Right cardiac atrium (tissue), 5 donors: Measurements from ENCODE around the gene COTL1. TPM values are rescaled to one million over a fixed set of nuclear protein-coding genes. Genes with fewer than 3 reads are reported as not detected.

Source experiments
- ATAC-seq, 2 donors: fragments of 200-7000 bp; cut with Tn5 transposase; one replicate each; pipeline versions ENCODE4 v1.8.0 to v1.9.1; 2020; ENCODE audit warnings: moderate library complexity in 2 of 2, mild to moderate bottlenecking in 1 of 2
- DNase-seq, 3 donors: peaks; one replicate each; pipeline ENCODE4 v3.0.0-alpha.2; 2020
- H3K27ac ChIP-seq: one replicate; pipeline ENCODE4 v1.5.1; 2013; ENCODE audit warnings: mild to moderate bottlenecking, low read length, control low read depth, moderate library complexity
- H3K27me3 ChIP-seq: one replicate; pipeline ENCODE4 v1.6.1; 2013; ENCODE audit not compliant: control insufficient read depth, insufficient read depth
- H3K4me1 ChIP-seq: one replicate; pipeline ENCODE4 v1.6.1; 2013; ENCODE audit warnings: low read length; ENCODE audit not compliant: control insufficient read depth, insufficient read depth
- H3K4me3 ChIP-seq: one replicate; pipeline ENCODE4 v1.5.1; 2013; ENCODE audit warnings: low read length, control low read depth
- H3K9me3 ChIP-seq: one replicate; pipeline ENCODE4 v1.6.1; 2013; ENCODE audit warnings: low read length; ENCODE audit not compliant: control insufficient read depth
- WGBS: extraction: QIAGEN DNeasy Blood & Tissue Kit; methylation state at CpG from one replicate; pipeline ENCODE4 v1.1.7; 2013; 5-methylcytosine and 5-hydroxymethylcytosine counted together
- intact Hi-C, 4 donors: fragments of 100-400 bp; cut with DNase I; formaldehyde crosslinking; loops; one replicate each; pipeline versions ENCODE4 v1.11.0 to v1.14.0; 2022 to 2023
- polyA plus RNA-seq: library from polyadenylated mRNA; stranded (reverse); fragments of 200-250 nt; gene quantifications from one replicate; pipeline ENCODE4 v1.2.3, GENCODE V29; 2013
- total RNA-seq, 4 donors: library from RNA; stranded (reverse); fragmentation: NEBNext Ultra II Directional; extraction: Animal tissue kit (Norgen Biotek cat#: 25700); gene quantifications; one replicate each; pipeline ENCODE4 v1.2.1, GENCODE V29; 2021
- donor health status: healthy with polysubstance abuse.
- donor health status: DM: no; HTN: yes; CAD: no.
- donor health status: DM: no; HTN: no; CAD: no.
- donor health status: DM: no; HTN: yes; CAD: no; lungs with severe emphysema.
- donor health status: DM: yes; HTN: yes; CAD: no.

COTL1 gene
- total and polyA plus RNA-seq, 5 donors: 11.6 to 26.9 (median 21.8) TPM

DNA sequence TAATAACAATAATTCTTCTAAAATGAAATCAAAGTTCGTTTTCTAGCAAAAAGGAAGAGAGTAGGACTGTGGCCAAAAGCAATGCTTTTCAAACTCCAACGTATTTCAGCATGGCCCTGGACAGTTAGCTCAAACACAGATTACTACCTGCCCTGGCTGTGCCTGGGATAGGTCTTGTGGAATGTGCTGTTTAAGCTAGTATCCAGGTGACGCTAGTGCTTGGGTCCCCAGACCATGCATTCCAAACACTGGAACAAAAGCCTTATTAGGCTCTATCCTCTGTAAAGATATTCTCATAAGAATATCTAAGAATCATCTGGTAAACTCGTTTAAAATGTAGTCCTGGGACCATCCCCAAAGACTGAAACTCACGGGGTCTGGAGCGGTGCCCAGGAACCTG is 60.8 kb downstream of the COTL1 start:
- no peaks in the 10 kb centered on the region for H3K9me3 ChIP-seq

DNA sequence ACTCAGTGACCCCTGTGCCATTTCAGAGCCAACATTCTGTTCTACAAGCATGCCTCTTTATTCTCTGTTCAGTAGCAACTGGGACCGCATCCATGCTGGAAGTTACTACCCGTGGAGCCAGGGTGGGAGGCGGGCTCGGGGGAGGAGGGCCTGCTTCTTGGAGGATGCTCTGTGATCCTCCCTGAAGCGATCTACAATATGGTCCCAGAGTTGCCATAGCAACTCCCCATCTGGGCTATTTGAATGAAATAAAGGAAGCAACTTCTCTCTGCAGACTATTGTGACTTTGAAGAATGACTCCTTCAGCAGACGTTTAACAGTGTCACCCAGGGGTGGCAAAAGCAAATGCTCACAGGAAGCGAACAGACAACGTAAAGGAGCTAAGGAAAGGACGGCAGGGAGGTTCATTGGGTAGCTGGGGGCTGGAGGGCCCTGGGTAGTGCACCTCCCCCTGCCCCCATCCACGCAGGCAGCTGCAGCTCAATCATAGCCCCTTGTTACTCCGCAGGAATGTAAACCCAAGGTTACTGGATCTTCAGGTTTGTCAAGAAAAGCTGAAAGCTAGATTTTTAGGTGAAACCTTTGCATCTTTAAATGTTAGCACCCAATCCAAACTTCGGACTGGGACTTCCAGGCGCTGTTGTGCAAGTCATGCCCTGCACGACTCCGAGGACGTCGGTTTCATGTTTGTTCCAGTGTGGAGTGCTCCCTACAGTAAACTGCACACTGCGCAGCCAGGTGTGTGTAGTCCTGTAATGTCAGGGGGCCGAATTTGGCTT is 62.3 kb downstream of the COTL1 start:
- 66% methylated on average over 19 of the region's 19 CpGs for WGBS
- no peaks in the 10 kb centered on the region for H3K9me3 ChIP-seq

More for the DNA sequence above, 60.8 kb downstream of the COTL1 start:
- intact Hi-C loops: no loop called here
- ATAC-seq (no peak), DNase-seq (no peak)
- no peak overlapping the region for H3K4me3 ChIP-seq
- WGBS: 55% methylated on average over 6 of the region's 6 CpGs
- H3K4me1 ChIP-seq: no peaks in the 10 kb centered on the region
- H3K27ac ChIP-seq: no peak overlapping the region
- H3K27me3 ChIP-seq: no peaks in the 10 kb centered on the region

GRCh38 chr16:84554627-84555328 is 63.1 kb downstream of the COTL1 start:
- Histone ChIP-seq H3K27ac (no peak overlapping the region), H3K27me3 (no peaks in the 10 kb centered on the region), H3K4me1 (no peaks in the 10 kb centered on the region), H3K9me3 (no peaks in the 10 kb centered on the region), H3K4me3 (no peak overlapping the region)
- intact Hi-C loops: no loop called here
- DNase-seq (no peak), ATAC-seq (no peak)
- WGBS: 84% methylated on average over 11 of the region's 11 CpGs

More for the DNA sequence above, 62.3 kb downstream of the COTL1 start:
- ATAC-seq (no peak), DNase-seq (no peak)
- no peak overlapping the region for H3K4me3 ChIP-seq
- intact Hi-C loops: no loop called here
- no peaks in the 10 kb centered on the region for H3K27me3 ChIP-seq
- H3K4me1 ChIP-seq: no peaks in the 10 kb centered on the region
- no peak overlapping the region for H3K27ac ChIP-seq

- DNase-seq (no peak), ATAC-seq (no peak)
- Histone ChIP-seq H3K4me3 (no peak overlapping the region), H3K9me3 (no peaks in the 10 kb centered on the region), H3K27ac (no peak overlapping the region), H3K27me3 (no peaks in the 10 kb centered on the region), H3K4me1 (no peaks in the 10 kb centered on the region)
- 87% methylated on average over 11 of the region's 11 CpGs for whole genome bisulfite sequencing
- intact Hi-C loops: no loop called here
These were observed 63.9 kb downstream of the COTL1 start for GRCh38 chr16:84553873-84554399.

GRCh38 chr16:84552135-84552534 is 65.7 kb downstream of the COTL1 start:
- intact Hi-C loops: no loop called here
- DNase-seq (no peak), ATAC-seq (no peak)
- Histone ChIP-seq H3K4me3 (no peak overlapping the region), H3K27me3 (no peaks in the 10 kb centered on the region), H3K27ac (no peak overlapping the region), H3K4me1 (no peaks in the 10 kb centered on the region), H3K9me3 (no peaks in the 10 kb centered on the region)
- WGBS: 78% methylated on average over 4 of the region's 4 CpGs

- no peak overlapping the region for H3K4me3 ChIP-seq
- intact Hi-C loops: no loop called here
- no peak for ATAC-seq
- 70% methylated on average over 4 of the region's 4 CpGs for WGBS
- no peak overlapping the region for H3K27ac ChIP-seq
- DNase-seq: peak in 1 of 3 donors; percentile 8
- H3K4me1 ChIP-seq: no peaks in the 10 kb centered on the region
- H3K9me3 ChIP-seq: no peaks in the 10 kb centered on the region
- no peaks in the 10 kb centered on the region for H3K27me3 ChIP-seq
These were observed 67.8 kb downstream of the COTL1 start for GRCh38 chr16:84550096-84550495.

GRCh38 chr16:84548971-84549844 is 68.7 kb downstream of the COTL1 start:
- peak in 2 of 3 donors; percentile 53 to 64 for DNase-seq
- Histone ChIP-seq H3K27ac (peak overlapping the region; percentile 1), H3K4me1 (no peaks in the 10 kb centered on the region), H3K9me3 (no peaks in the 10 kb centered on the region), H3K27me3 (no peaks in the 10 kb centered on the region), H3K4me3 (no peak overlapping the region)
- WGBS: 60% methylated on average over 25 of the region's 25 CpGs
- intact Hi-C loops: no loop called here
- peak; percentile 65 for ATAC-seq

GRCh38 chr16:84548508-84548907 is 69.4 kb downstream of the COTL1 start:
- intact Hi-C loops: no loop called here
- WGBS: 85% methylated on average over 8 of the region's 8 CpGs
- ATAC-seq (no peak), DNase-seq (peak in 1 of 3 donors; percentile 14)
- no peak overlapping the region for H3K4me3 ChIP-seq
- no peaks in the 10 kb centered on the region for H3K4me1 ChIP-seq
- H3K27ac ChIP-seq: no peak overlapping the region
- no peaks in the 10 kb centered on the region for H3K9me3 ChIP-seq
- no peaks in the 10 kb centered on the region for H3K27me3 ChIP-seq

GRCh38 chr16:84547546-84548061 is 70.3 kb downstream of the COTL1 start:
- Histone ChIP-seq H3K27ac (no peak overlapping the region), H3K27me3 (no peaks in the 10 kb centered on the region), H3K4me1 (no peaks in the 10 kb centered on the region), H3K9me3 (no peaks in the 10 kb centered on the region), H3K4me3 (no peak overlapping the region)
- DNase-seq (no peak), ATAC-seq (no peak)
- intact Hi-C loops: no loop called here
- 79% methylated on average over 12 of the region's 12 CpGs for WGBS

GRCh38 chr16:84546669-84547545 is 71.0 kb downstream of the COTL1 start:
- 81% methylated on average over 22 of the region's 22 CpGs for WGBS

More at GRCh38 chr16:84546669-84547545, 71.0 kb downstream of the COTL1 start:
- H3K4me1 ChIP-seq: no peaks in the 10 kb centered on the region
- DNase-seq: peak in 1 of 3 donors; percentile 28
- no peak for ATAC-seq
- no peak overlapping the region for H3K4me3 ChIP-seq
- H3K27me3 ChIP-seq: no peaks in the 10 kb centered on the region
- intact Hi-C loops: no loop called here
- no peaks in the 10 kb centered on the region for H3K9me3 ChIP-seq
- no peak overlapping the region for H3K27ac ChIP-seq
